Amniotic stem cell (primary cell): Measurements from ENCODE around the gene MALRD1.

Experiments used
- DNase-seq: peaks from one replicate; lab custom pipeline; 2025; lab: John Stamatoyannopoulos, UW

Gene MALRD1

DNA sequence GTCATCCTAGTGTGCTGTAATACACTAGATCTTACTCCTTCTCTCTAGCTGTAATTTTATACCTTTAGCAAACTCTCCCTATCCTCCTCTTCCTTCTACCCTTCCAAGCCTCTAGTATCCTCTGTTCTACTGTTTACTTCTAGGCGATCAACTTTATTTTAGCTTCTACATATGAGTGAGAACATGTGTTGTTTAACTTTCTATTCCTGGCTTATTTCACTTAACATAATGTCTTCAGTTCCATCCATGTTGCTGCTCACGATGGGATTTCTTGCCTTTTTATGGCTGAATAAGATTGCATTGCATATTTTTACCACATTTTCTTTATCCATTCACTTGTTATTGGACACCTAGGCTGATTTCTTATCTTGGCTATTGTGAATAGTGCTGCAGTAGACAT is 318.6 kb downstream of the MALRD1 start:
- DNase-seq: no peak

DNA sequence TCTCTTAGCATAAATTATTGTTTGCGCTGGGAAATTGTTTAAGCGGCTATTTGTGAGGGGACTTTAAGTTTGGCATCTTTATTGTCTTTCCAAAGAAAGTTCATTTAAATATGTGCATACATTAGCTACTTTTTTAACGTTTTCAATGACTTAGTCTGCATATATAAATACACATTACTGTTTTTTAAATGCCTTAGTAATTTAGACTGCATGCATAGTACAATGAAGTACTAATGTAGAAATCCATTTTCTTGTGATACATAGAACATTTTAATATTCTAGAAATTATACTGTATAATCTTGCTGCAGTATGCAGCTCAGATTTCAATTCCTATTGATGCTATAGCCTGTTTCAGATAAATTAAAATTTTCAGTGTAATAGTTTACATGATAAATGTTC is 325.4 kb downstream of the MALRD1 start:
- DNase-seq: no peak

GRCh38 chr10:19385846-19386450 is 337.3 kb downstream of the MALRD1 start:
- DNase-seq: no peak

GRCh38 chr10:19408924-19409323 is 360.3 kb downstream of the MALRD1 start:
- no peak for DNase-seq

GRCh38 chr10:19411119-19411518 is 362.5 kb downstream of the MALRD1 start:
- DNase-seq: no peak

DNA sequence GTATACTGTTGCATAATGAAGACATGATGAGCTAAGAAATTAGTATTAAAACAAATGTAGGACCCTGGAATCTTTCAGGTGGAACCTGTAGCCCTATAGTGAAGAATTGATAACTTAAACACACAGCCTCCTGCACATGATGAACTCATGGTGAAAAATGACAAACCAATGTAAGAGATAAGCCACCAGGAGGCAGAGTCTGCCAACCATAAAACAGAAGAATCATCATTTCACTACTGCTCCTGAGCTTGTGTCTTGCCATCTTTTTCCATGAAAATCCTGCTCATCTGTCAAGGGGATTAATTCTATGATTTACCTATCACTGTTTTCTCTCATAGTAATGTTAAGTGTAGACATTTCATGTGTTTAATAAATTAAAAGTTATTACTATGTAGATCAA is 363.9 kb downstream of the MALRD1 start:
- DNase-seq: no peak

GRCh38 chr10:19416164-19416563 is 367.6 kb downstream of the MALRD1 start:
- DNase-seq: no peak

DNA sequence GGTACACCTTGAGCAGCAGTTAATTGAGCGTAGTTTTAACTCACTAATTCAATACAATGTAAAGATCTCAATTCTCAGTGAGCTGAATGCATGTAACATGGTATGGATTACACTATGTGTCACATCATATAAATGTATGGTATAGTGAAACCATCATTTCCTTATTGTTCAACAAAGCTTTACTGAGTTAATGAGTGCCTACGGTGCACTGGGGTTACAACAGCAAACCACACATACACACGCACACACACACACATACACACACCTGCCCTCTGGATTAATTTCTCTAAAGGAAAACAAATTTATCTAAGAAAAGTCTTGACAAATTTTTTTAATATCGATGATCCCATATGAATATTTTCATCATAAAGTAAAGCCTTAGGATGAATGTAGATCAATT is 369.1 kb downstream of the MALRD1 start:
- no peak for DNase-seq

DNA sequence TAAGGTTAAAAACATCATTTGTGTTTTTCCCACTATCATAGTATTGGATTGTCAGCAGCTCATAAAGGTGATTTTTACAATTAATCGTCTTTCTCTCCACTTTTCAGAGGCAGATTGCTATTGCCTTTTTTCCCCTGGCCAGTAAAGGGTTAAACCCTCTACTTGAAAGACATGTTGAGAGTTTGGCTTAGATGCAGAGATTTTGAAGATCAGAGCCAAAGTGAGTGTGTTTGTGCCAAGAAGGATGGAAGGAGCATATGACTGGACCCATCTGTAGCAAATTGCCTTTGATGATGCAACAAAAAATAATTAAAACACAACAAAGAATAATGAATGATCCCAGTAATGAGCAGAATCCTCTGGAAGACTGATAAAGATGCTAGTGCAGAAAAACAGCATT is 373.1 kb downstream of the MALRD1 start:
- DNase-seq: no peak

DNA sequence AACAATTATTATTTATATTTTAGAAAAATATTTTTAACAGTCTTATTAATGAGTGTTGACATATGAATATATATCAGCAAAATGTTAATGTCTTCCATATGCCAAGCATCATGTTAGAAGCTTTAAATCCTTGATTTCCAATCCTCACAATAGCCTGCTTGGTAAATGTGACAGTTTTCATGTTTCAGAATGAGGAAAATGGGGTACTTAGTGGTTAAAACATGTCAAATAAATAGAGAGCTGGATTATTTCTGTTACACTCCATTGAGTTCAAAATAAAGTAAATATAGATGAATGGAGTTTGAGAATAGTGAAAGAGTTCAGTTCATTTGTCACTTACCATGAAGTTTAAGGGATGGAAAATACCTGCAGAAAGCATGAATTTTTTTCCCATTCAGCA is 377.4 kb downstream of the MALRD1 start:
- no peak for DNase-seq

- no peak for DNase-seq
Observed at GRCh38 chr10:19431622-19432351, 383.2 kb downstream of the MALRD1 start.

DNA sequence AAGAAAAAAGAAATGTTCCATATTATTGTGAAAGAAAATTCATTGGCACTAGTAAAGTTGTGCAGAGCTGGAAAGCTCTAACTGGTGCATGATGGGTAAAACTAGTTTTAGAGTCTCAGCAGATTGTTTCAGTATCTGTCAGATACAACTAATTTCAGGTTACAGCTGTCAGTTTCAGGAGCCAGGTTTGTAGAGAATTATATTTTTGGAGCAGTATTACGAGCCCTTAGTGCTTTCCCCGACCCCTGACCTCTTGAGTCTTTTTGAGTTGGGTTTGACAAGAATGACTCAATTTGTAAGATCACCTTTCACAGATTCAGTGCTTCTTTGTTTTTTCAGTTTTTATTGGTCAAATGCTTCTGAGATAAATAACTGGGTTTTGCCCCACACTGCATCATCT is 401.3 kb downstream of the MALRD1 start:
- no peak for DNase-seq

DNA sequence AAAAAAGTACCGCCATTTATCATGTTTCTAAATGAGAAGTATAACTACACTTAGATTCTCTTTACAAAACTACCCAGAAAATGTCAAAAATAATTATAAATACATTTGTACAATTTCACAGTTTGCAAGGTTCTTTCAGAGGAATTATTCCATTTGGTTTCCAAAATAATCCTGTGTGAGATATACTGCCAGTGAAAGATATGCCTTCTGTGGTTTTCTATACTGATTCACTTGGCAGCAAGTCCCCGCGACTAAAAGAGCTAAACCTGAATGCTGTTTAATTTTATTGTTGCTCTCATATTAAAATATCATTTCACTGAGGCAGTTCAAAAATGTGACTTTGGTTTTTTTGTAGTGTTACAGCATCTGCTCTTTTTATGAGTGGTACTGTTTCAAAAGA is 402.8 kb downstream of the MALRD1 start:
- no peak for DNase-seq

DNA sequence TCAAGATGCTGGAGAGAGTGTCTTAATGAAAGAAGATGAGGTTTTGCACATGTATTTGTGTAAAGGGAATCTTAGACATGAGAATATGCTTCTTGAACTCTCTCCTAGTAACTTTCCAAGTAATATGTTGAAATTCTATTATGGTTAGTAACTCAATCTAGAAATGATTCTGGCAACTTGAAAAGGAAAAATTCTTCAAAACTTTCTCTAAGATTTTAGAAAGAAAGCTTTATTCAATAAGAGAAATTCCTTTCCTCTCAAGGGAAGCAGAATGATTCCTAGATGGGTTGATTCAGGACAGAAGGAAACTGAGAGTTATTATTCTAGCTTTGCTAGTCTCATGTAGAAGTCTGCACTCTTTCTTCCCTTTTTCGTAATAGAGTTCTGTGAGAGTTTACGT is 403.3 kb downstream of the MALRD1 start:
- DNase-seq: no peak

DNA sequence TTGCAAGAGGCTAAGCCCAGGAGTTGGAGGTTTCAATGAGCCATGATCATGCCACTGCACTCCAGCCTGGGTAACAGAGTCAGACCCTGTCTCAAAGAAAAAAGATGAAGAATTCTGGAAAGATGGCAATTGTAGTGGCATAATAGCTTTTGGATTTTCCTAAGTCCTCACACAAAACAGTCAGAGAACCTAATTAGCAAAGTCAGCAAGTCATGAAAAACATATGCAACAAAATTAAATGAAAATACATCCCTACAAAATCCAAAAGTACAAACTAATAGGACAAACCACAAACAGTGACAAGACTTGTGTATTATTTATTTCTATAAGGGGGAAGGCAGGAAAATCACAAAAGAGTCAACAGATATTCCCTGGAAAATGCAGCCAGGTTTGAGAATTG is 405.4 kb downstream of the MALRD1 start:
- DNase-seq: no peak

DNA sequence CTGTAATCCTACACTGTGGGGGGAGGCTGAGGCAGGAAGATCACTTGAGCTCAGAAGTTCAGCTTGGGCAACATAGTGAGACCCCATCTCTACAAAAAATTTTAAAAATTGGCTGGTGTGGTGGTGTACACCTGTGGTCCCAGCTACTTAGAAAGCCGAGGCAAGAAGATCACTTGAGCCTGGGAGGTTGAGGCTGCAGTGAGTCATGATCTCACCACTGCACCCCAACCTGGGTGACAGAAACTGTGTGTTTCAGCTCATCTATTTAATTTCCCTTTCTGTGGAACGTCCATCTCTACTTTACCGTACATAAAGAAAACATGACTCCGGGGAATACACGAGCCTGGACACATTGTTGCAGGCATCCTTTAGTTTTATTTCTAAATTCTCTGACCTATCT is 413.0 kb downstream of the MALRD1 start:
- DNase-seq: no peak

- no peak for DNase-seq
Observed at GRCh38 chr10:19466709-19467108, 418.1 kb downstream of the MALRD1 start.

DNA sequence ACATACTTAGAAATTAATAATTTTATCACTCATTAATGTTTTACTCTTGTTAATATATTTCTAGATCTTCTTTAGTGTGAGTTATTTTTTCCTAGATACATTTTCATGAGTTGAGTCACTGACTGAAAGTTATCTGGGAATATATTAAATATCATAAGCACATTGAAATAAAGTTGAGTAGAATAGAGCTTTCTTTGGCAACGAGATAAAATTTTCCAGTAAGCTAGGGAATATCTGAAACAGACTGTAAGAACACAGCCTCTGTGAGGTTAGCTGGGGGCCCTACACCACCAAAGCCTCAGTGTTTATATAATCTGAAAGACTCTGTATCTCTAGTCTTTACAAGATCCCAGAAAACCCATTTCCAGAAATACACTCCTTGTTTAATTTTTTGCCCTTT is 419.8 kb downstream of the MALRD1 start:
- DNase-seq: no peak

GRCh38 chr10:19469521-19469920 is 420.9 kb downstream of the MALRD1 start:
- DNase-seq: no peak

- no peak for DNase-seq
Observed at GRCh38 chr10:19479854-19480253, 431.3 kb downstream of the MALRD1 start.

- DNase-seq: no peak
Observed at GRCh38 chr10:19480353-19480752, 431.8 kb downstream of the MALRD1 start.

GRCh38 chr10:19483421-19483820 is 434.8 kb downstream of the MALRD1 start:
- no peak for DNase-seq

- no peak for DNase-seq
Observed at GRCh38 chr10:19488592-19489280, 440.1 kb downstream of the MALRD1 start.
